ENCODE results near the gene TSPAN1.

The TSPAN1 gene

GRCh38 chr1:46186076-46186475 is 11.2 kb downstream of the TSPAN1 start:
- H3K4me3 ChIP-seq (ENCODE audit: low read depth, low read length) = no peak overlapping the region

- no peak overlapping the region for H3K4me3 ChIP-seq (ENCODE audit: low read depth, low read length)
Measured at GRCh38 chr1:46187106-46187869, 12.4 kb downstream of the TSPAN1 start.

GRCh38 chr1:46188295-46189030 is 13.6 kb downstream of the TSPAN1 start:
- H3K4me3 ChIP-seq (ENCODE audit: low read depth, low read length) = no peak overlapping the region

DNA sequence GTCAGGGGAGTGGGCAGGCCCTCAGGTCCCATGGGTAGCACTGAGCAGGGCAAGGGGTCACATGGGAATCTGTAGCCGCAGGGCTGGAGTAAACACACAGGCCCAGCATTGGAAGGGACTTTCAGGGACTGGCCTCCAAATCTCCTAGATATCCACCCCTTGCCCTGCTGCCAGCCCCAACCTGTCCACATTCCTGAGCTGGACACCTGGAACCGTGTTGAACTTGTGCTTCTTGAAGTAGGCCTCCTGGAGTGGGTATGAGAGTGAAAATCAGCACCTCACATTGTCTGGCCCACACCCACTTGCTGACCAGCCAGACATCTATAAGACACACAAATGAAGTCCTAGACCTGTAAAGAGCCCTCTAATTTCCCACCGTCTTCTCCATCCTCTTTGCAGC is 15.7 kb downstream of the TSPAN1 start:
- no peak overlapping the region for H3K4me3 ChIP-seq (ENCODE audit: low read depth, low read length)

DNA sequence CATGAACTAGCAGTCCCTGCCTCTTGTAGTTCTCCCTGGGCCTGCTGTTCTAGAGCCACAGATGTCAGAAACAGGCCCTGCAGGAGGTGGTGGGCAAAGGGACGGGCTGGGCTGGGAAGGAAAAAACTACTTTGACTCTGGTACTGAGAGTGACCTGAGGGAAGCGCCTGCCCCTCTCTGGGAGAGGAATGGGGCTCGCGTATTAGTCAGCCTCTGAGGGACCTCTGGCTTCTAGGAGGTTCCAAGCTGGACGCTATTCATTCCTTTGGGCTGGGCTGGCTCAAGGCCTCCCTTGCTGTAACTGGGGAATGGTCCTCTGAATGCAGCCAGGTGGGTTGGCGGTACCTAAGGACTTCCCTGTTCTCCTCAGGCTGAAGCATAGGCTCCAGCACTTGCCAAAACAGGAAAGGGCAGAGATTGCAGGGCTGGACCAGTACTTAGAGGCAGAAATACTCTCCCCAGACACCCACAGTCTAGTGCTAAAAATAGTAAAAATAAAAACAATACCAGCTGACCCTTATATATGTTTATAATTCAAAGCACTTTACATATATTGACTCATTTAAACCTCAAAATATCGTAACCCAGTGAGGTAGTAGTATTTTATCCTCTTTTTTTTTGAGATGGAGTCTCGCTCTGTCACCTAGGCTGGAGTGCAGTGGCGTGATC is 16.3 kb downstream of the TSPAN1 start:
- no peak overlapping the region for H3K4me3 ChIP-seq (ENCODE audit: low read depth, low read length)

- H3K4me3 ChIP-seq (ENCODE audit: low read depth, low read length) = no peak overlapping the region
Measured at GRCh38 chr1:46192171-46192570, 17.3 kb downstream of the TSPAN1 start.

DNA sequence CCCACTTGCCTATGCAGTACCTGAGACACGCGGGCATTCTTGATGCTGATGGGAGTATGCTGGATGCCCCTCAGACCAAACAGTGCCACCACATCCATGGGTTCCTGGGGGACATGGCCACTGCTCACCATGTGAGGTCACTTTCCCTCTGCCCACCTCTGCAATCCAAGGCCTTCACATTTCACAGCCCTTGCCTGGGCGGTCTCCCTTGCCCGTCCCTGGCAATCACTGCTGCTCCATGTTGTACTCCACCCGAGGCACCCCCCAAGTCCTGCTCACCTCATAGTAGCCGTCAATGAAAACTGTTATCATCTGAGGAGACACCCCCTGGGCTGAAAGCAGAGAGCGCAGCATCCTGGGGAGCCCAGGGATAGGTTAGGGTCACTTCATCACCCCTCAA is 18.4 kb downstream of the TSPAN1 start:
- no peak overlapping the region for H3K4me3 ChIP-seq (ENCODE audit: low read depth, low read length)

DNA sequence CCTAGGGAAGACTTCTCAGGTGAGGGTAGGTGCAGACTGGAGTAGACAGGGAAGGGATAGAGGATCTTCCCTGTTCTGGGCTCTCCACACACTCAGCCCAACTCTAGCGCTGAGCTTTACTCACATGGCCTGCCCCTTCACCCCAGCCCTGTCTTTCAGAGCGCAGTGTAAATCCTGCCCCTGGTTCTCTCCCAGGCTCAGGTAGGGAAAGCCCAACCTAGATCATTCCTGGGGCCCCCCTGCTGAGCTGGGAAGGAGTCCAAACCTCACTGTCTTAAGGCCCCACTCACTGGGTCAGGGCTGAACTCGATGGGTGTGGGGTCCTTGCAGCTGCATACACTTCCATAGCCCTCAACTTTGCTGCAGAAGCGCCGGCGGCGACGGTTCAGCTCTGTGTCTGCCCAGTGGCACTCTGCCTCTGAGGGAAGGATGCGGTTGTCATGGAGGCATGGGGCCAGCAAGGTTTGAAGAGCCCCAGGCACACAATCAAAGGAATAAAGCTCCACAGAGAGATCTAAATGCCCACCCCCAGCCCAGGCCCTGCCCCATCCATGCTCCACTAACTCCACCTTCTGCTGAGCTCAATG is 19.2 kb downstream of the TSPAN1 start:
- H3K4me3 ChIP-seq (ENCODE audit: low read depth, low read length) = no peak overlapping the region

DNA sequence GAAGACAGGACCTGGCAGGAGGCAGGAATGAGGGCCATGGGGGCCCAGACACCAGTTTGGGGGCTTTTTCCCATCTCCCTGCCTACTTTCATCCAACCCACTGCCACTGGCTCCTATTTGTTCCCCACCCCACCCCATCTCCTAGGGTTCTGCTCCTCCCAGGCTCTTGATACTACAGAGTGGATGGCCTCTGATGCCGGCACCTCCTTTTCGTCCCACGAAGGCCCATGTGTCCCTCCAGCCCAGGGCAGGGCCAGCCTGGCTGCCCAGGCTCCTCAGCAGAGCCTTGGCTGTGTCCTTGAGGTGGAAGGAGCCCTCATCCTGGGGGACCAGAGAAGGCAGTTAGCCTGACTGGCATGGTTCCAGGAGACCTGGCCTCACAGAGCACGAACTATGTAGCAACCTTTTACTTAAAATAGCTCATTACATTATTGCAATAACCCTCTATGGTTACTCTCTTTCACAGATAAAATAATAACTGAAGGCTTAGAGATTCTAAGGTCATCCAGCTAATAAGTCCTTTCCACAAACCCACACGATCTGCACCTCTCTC is 19.8 kb downstream of the TSPAN1 start:
- H3K4me3 ChIP-seq (ENCODE audit: low read depth, low read length) = no peak overlapping the region

GRCh38 chr1:46196609-46197008 is 21.7 kb downstream of the TSPAN1 start:
- no peak overlapping the region for H3K4me3 ChIP-seq (ENCODE audit: low read depth, low read length)

- peak overlapping the region; percentile 86 for H3K4me3 ChIP-seq (ENCODE audit: low read depth, low read length)
Measured at GRCh38 chr1:46197560-46197963, 22.7 kb downstream of the TSPAN1 start.

- H3K4me3 ChIP-seq (ENCODE audit: low read depth, low read length) = peak within 1 kb of the TSS; percentile 86
Measured at GRCh38 chr1:46197964-46198811, 23.3 kb downstream of the TSPAN1 start, which contains the start of gene POMGNT1. Gene POMGNT1, minus strand, starts transcription at chr1:46198434. Its CDS starts 613 bp downstream, at chr1:46197821.

- H3K4me3 ChIP-seq (ENCODE audit: low read depth, low read length) = no peak overlapping the region
Measured at GRCh38 chr1:46199233-46199749, 24.4 kb downstream of the TSPAN1 start.

GRCh38 chr1:46203738-46204405 is 29.0 kb downstream of the TSPAN1 start:
- H3K4me3 ChIP-seq (ENCODE audit: low read depth, low read length) = peak overlapping the region; percentile 90

- no peak overlapping the region for H3K4me3 ChIP-seq (ENCODE audit: low read depth, low read length)
Measured at GRCh38 chr1:46204406-46204742, 29.5 kb downstream of the TSPAN1 start.

GRCh38 chr1:46205141-46205540 is 30.3 kb downstream of the TSPAN1 start:
- no peak overlapping the region for H3K4me3 ChIP-seq (ENCODE audit: low read depth, low read length)

DNA sequence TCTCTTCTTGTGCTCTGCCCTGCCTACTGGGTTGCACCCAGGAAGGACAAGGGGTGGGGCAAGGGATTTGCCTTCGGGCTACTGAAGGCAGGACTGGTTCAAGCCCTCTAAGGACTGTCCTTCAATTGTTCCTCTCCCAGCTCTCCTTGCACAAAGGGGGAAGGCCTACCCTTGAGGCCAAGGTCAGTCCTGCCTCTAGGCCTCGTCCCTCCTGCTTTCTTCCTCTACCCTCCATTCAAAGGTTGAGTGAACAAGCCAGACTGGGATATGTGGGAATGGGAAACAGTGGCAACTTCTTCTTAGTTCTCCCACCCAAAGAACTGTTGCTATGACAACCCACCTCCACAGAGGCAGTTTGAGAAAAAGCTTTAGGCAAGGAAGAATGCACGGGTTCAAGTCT is 30.9 kb downstream of the TSPAN1 start:
- H3K4me3 ChIP-seq (ENCODE audit: low read depth, low read length) = no peak overlapping the region

GRCh38 chr1:46206399-46206798 is 31.5 kb downstream of the TSPAN1 start:
- no peak overlapping the region for H3K4me3 ChIP-seq (ENCODE audit: low read depth, low read length)

GRCh38 chr1:46210561-46210960 is 35.7 kb downstream of the TSPAN1 start:
- no peak overlapping the region for H3K4me3 ChIP-seq (ENCODE audit: low read depth, low read length)
